H9 (cell line): ENCODE measurements around the gene PGAM4. TPM values are rescaled to one million over a fixed set of nuclear protein-coding genes. Genes with fewer than 3 reads are reported as not detected.

ENCODE experiments used
- DNase-seq: peaks from one replicate; pipeline ENCODE4 v3.0.0-alpha.2; 2017
- H2AFZ ChIP-seq: one replicate; pipeline ENCODE4 v1.6.1; 2013; ENCODE audit warnings: mild to moderate bottlenecking, low read length, control low read depth, moderate library complexity
- H2AK5ac ChIP-seq: 2 replicates; pipeline ENCODE4 v1.6.1; 2013; ENCODE audit warnings: low read length, control low read depth, mixed read lengths; ENCODE audit not compliant: insufficient read length
- H2BK120ac ChIP-seq: one replicate; pipeline ENCODE4 v1.6.1; 2013; ENCODE audit warnings: low read depth, mild to moderate bottlenecking, low read length, control low read depth, inconsistent platforms; ENCODE audit not compliant: poor library complexity, severe bottlenecking
- H2BK12ac ChIP-seq: 2 replicates; pipeline ENCODE4 v1.6.1; 2013; ENCODE audit warnings: low read length, control low read depth, mixed read lengths, low read depth; ENCODE audit not compliant: insufficient read length
- H2BK15ac ChIP-seq: 2 replicates; pipeline ENCODE4 v1.6.1; 2013; ENCODE audit warnings: low read depth, low read length, control low read depth
- H2BK20ac ChIP-seq: one replicate; pipeline ENCODE4 v1.6.1; 2013; ENCODE audit warnings: low read depth, mild to moderate bottlenecking, low read length, control low read depth, inconsistent platforms; ENCODE audit not compliant: poor library complexity, severe bottlenecking
- H2BK5ac ChIP-seq: 2 replicates; pipeline ENCODE4 v1.6.1; 2013; ENCODE audit warnings: low read length, control low read depth, mixed read lengths; ENCODE audit not compliant: insufficient read length
- H3K14ac ChIP-seq: 2 replicates; pipeline ENCODE4 v1.6.1; 2013; ENCODE audit warnings: low read length, control low read depth; ENCODE audit not compliant: insufficient read depth
- H3K18ac ChIP-seq: 2 replicates; pipeline ENCODE4 v1.6.1; 2013; ENCODE audit warnings: low read depth, mild to moderate bottlenecking, mixed read lengths, low read length, control low read depth; ENCODE audit not compliant: insufficient read length
- H3K23ac ChIP-seq: 2 replicates; pipeline ENCODE4 v1.6.1; 2013; ENCODE audit warnings: low read length, control low read depth, mixed read lengths, low read depth; ENCODE audit not compliant: insufficient read length
- H3K23me2 ChIP-seq: 2 replicates; pipeline ENCODE4 v1.6.1; 2013; ENCODE audit warnings: low read depth, mild to moderate bottlenecking, mixed read lengths, low read length, control low read depth; ENCODE audit not compliant: insufficient read length, poor library complexity, severe bottlenecking
- H3K27ac ChIP-seq: 2 replicates; pipeline ENCODE4 v1.5.1; 2013; ENCODE audit warnings: low read length, control low read depth, mixed read lengths, low read depth; ENCODE audit not compliant: insufficient read length
- H3K27me3 ChIP-seq: 2 replicates; pipeline ENCODE4 v1.6.1; 2013; ENCODE audit warnings: low read length, control low read depth, inconsistent platforms; ENCODE audit not compliant: insufficient read depth
- H3K4ac ChIP-seq: 2 replicates; pipeline ENCODE4 v1.6.1; 2013; ENCODE audit warnings: low read depth, mild to moderate bottlenecking, control low read depth, inconsistent platforms, low read length, moderate library complexity
- H3K4me1 ChIP-seq: 2 replicates; pipeline ENCODE4 v1.6.1; 2013; ENCODE audit warnings: low read length, control low read depth, inconsistent platforms; ENCODE audit not compliant: insufficient read depth
- H3K4me2 ChIP-seq: 2 replicates; pipeline ENCODE4 v1.6.1; 2013; ENCODE audit warnings: low read length, control low read depth, mixed read lengths; ENCODE audit not compliant: insufficient read length, insufficient read depth
- H3K56ac ChIP-seq: 2 replicates; pipeline ENCODE4 v1.6.1; 2013; ENCODE audit warnings: low read depth, mild to moderate bottlenecking, mixed read lengths, low read length, control low read depth; ENCODE audit not compliant: insufficient read length
- H3K79me1 ChIP-seq: 2 replicates; pipeline ENCODE4 v1.6.1; 2013; ENCODE audit warnings: low read depth, mild to moderate bottlenecking, moderate library complexity, low read length, control low read depth, inconsistent platforms; ENCODE audit not compliant: insufficient read depth, poor library complexity, severe bottlenecking
- H3K79me2 ChIP-seq: 2 replicates; pipeline ENCODE4 v1.6.1; 2013; ENCODE audit warnings: low read length, control low read depth, inconsistent platforms; ENCODE audit not compliant: insufficient read depth
- H3K9ac ChIP-seq: 2 replicates; pipeline ENCODE4 v1.6.1; 2013; ENCODE audit warnings: low read length, control low read depth, mixed read lengths; ENCODE audit not compliant: insufficient read length; ENCODE audit errors: extremely low read depth
- H3K9me3 ChIP-seq: one replicate; pipeline ENCODE4 v1.6.1; 2013; ENCODE audit warnings: low read depth, low read length, inconsistent platforms; ENCODE audit not compliant: control insufficient read depth
- H3T11ph ChIP-seq: one replicate; pipeline ENCODE4 v1.6.1; 2013; ENCODE audit warnings: mild to moderate bottlenecking, low read length, control low read depth, inconsistent platforms
- H4K20me1 ChIP-seq: one replicate; pipeline ENCODE4 v1.6.1; 2013; ENCODE audit not compliant: control insufficient read depth, insufficient read length, insufficient read depth
- H4K5ac ChIP-seq: 2 replicates; pipeline ENCODE4 v1.6.1; 2013; ENCODE audit warnings: low read depth, mild to moderate bottlenecking, mixed read lengths, low read length, control low read depth; ENCODE audit not compliant: insufficient read length
- H4K8ac ChIP-seq: replicated peaks from 2 replicates; pipeline ENCODE4 v1.6.1; 2013; ENCODE audit warnings: low read length, control low read depth, mixed read lengths, low read depth; ENCODE audit not compliant: insufficient read length
- H4K91ac ChIP-seq: 2 replicates; pipeline ENCODE4 v1.6.1; 2013; ENCODE audit warnings: low read depth, mild to moderate bottlenecking, moderate library complexity, mixed read lengths, low read length, control low read depth; ENCODE audit not compliant: insufficient read length
- H3K27ac Mint-ChIP-seq, 3 experiments: 2 replicates in 2 of 3; 3 replicates in 1 of 3; pipeline ENCODE4 v1.8.0; 2020 to 2021; ENCODE audit warnings: mixed read lengths in 3 of 3, mild to moderate bottlenecking in 1 of 3, moderate library complexity in 1 of 3
- H3K27me3 Mint-ChIP-seq: 2 replicates; pipeline ENCODE4 v1.8.0; 2021; ENCODE audit warnings: low read depth, mild to moderate bottlenecking, moderate library complexity, mixed read lengths
- H3K36me3 Mint-ChIP-seq, 3 experiments: 2 replicates in 2 of 3; 3 replicates in 1 of 3; pipeline ENCODE4 v1.8.0; 2020 to 2021; ENCODE audit warnings: low read depth in 3 of 3, mixed read lengths in 3 of 3; ENCODE audit not compliant: insufficient read depth in 1 of 3
- H3K4me1 Mint-ChIP-seq, 2 experiments: 2 replicates each; pipeline ENCODE4 v1.8.0; 2020; ENCODE audit warnings: mixed read lengths in 2 of 2
- H3K4me3 Mint-ChIP-seq, 2 experiments: 2 replicates in 1 of 2; 3 replicates in 1 of 2; pipeline ENCODE4 v1.8.0; 2020 to 2021; ENCODE audit warnings: mild to moderate bottlenecking in 2 of 2, mixed read lengths in 2 of 2, moderate library complexity in 1 of 2
- H3K9me3 Mint-ChIP-seq, 2 experiments: 2 replicates in 1 of 2; 3 replicates in 1 of 2; pipeline ENCODE4 v1.8.0; 2020; ENCODE audit warnings: mild to moderate bottlenecking in 2 of 2, mixed read lengths in 2 of 2, moderate library complexity in 1 of 2
- CTCF ChIP-seq: fragments of 200-600 bp; sonication (generic); conservative IDR thresholded peaks from 3 replicates; pipeline ENCODE4 v1.8.0; 2021; ENCODE audit warnings: antibody characterized with exemption, mild to moderate bottlenecking
- WGBS: extraction: QIAGEN DNeasy Blood & Tissue Kit; methylation state at CpG from one replicate; pipeline ENCODE4 v1.1.7; 2013; ENCODE audit warnings: missing lambda C conversion rate, low lambda C conversion rate, mixed read lengths; ENCODE audit not compliant: insufficient read length; ENCODE audit errors: extremely low coverage; 5-methylcytosine and 5-hydroxymethylcytosine counted together
- total RNA-seq: library from RNA; stranded (reverse); gene quantifications from 2 replicates; pipeline ENCODE4 v1.2.1, GENCODE V29; 2021

Gene PGAM4
- total RNA-seq, 1 experiment from 2014 or later, result 0.52 TPM

- H2AK5ac ChIP-seq, result no peak overlapping the region
- H3K56ac ChIP-seq, result no peak overlapping the region
- H3K18ac ChIP-seq, result no peak overlapping the region
- H3K27ac ChIP-seq, result no peak overlapping the region
- no peak overlapping the region for H2BK5ac ChIP-seq
- Mint-ChIP-seq H3K9me3 (peaks cover 30 to 45% of the 10 kb centered on the region in 2 experiments), H3K27ac (no peak overlapping the region), H3K4me1 (no peaks in the 10 kb centered on the region), H3K36me3 (peaks cover 0 to 4% (median 2%) of the 10 kb centered on the region in 3 experiments; a peak in 2 of 7 replicates), H3K27me3 (no peaks in the 10 kb centered on the region), H3K4me3 (no peak overlapping the region)
- no peak overlapping the region for H4K5ac ChIP-seq
- H2BK12ac ChIP-seq, result no peak overlapping the region
- WGBS, result no CpG with 5 or more reads among the region's 2 CpGs
- no peak overlapping the region for H2BK120ac ChIP-seq
- H3K79me2 ChIP-seq, result no peaks in the 10 kb centered on the region
- TF ChIP-seq CTCF, result no peak
- no peak overlapping the region for H3K23ac ChIP-seq
- no peak overlapping the region for H3K4me2 ChIP-seq
- no peak overlapping the region for H2BK20ac ChIP-seq
- no peak overlapping the region for H4K8ac ChIP-seq
- no peaks in the 10 kb centered on the region for H3K79me1 ChIP-seq
- H3K14ac ChIP-seq, result no peak overlapping the region
- H3K23me2 ChIP-seq, result no peaks in the 10 kb centered on the region
- H2BK15ac ChIP-seq, result no peak overlapping the region
- H3K9ac ChIP-seq, result no peak overlapping the region
- H3T11ph ChIP-seq, result no peak overlapping the region
- no peaks in the 10 kb centered on the region for H3K27me3 ChIP-seq
- no peaks in the 10 kb centered on the region for H3K9me3 ChIP-seq
- no peak overlapping the region for H4K91ac ChIP-seq
- no peak for DNase-seq
- no peaks in the 10 kb centered on the region for H4K20me1 ChIP-seq
- no peaks in the 10 kb centered on the region for H3K4me1 ChIP-seq
- H3K4ac ChIP-seq, result no peak overlapping the region
- H2AFZ ChIP-seq, result no peak overlapping the region
Observed at GRCh38 chrX:77949840-77950239, 19.6 kb downstream of the PGAM4 start.
